ENCODE results near the gene NANOS2.

NANOS2 gene

GRCh38 chr19:45913874-45914830 lies at the start of gene NANOS2:
NANOS2 (minus strand) TSS chr19:45914778; CDS start chr19:45914693, 85 bp downstream.
- no peak for DNase-seq (ENCODE audit: low read depth in 2 of 2)

GRCh38 chr19:45962021-45962420 lies 47.4 kb upstream of the NANOS2 start:
- no peak for DNase-seq (ENCODE audit: low read depth in 2 of 2)

- no peak for DNase-seq (ENCODE audit: low read depth in 2 of 2)
These were observed 46.1 kb upstream of the NANOS2 start for GRCh38 chr19:45960595-45961235.

- DNase-seq (ENCODE audit: low read depth in 2 of 2) = no peak
These were observed 45.0 kb upstream of the NANOS2 start for GRCh38 chr19:45959517-45960025.

- no peak for DNase-seq (ENCODE audit: low read depth in 2 of 2)
These were observed 44.4 kb upstream of the NANOS2 start for GRCh38 chr19:45958769-45959516.

- no peak for DNase-seq (ENCODE audit: low read depth in 2 of 2)
These were observed 43.7 kb upstream of the NANOS2 start for GRCh38 chr19:45958320-45958719.

- no peak for DNase-seq (ENCODE audit: low read depth in 2 of 2)
These were observed 41.5 kb upstream of the NANOS2 start for GRCh38 chr19:45955905-45956608.

GRCh38 chr19:45954156-45954555 lies 39.6 kb upstream of the NANOS2 start:
- no peak for DNase-seq (ENCODE audit: low read depth in 2 of 2)

- no peak for DNase-seq (ENCODE audit: low read depth in 2 of 2)
These were observed 39.1 kb upstream of the NANOS2 start for GRCh38 chr19:45953676-45954075.

- no peak for DNase-seq (ENCODE audit: low read depth in 2 of 2)
These were observed 38.3 kb upstream of the NANOS2 start for GRCh38 chr19:45952686-45953505.

- DNase-seq (ENCODE audit: low read depth in 2 of 2) = no peak
These were observed 37.7 kb upstream of the NANOS2 start for GRCh38 chr19:45952341-45952685.

- no peak for DNase-seq (ENCODE audit: low read depth in 2 of 2)
These were observed 33.3 kb upstream of the NANOS2 start for GRCh38 chr19:45947926-45948325.

- no peak for DNase-seq (ENCODE audit: low read depth in 2 of 2)
These were observed 25.9 kb upstream of the NANOS2 start for GRCh38 chr19:45940515-45940805.

- no peak for DNase-seq (ENCODE audit: low read depth in 2 of 2)
These were observed 25.4 kb upstream of the NANOS2 start for GRCh38 chr19:45939792-45940514.

GRCh38 chr19:45938733-45939319 lies 24.2 kb upstream of the NANOS2 start:
- DNase-seq (ENCODE audit: low read depth in 2 of 2) = no peak

GRCh38 chr19:45935267-45935666 lies 20.7 kb upstream of the NANOS2 start:
- DNase-seq (ENCODE audit: low read depth in 2 of 2) = no peak

GRCh38 chr19:45934551-45935230 lies 20.1 kb upstream of the NANOS2 start:
- DNase-seq (ENCODE audit: low read depth in 2 of 2) = no peak

- DNase-seq (ENCODE audit: low read depth in 2 of 2) = no peak
These were observed 19.2 kb upstream of the NANOS2 start for GRCh38 chr19:45933759-45934158.

- no peak for DNase-seq (ENCODE audit: low read depth in 2 of 2)
These were observed 16.5 kb upstream of the NANOS2 start for GRCh38 chr19:45931055-45931454.
